ENCODE measurements around the gene MPND.

- TF ChIP-seq HDAC6 (IDR thresholded peaks at IDR 0.05; ENCODE audit: unreplicated experiment): no peak
- no peak for TF ChIP-seq RB1 (IDR thresholded peaks at IDR 0.05; ENCODE audit: borderline replicate concordance)
- TF ChIP-seq EGR1 (IDR thresholded peaks at IDR 0.05; ENCODE audit: borderline replicate concordance in 1 of 2, low read depth in 2 of 2, low read length in 2 of 2): no peak
- no peak for TF ChIP-seq CEBPB (IDR thresholded peaks at IDR 0.05; ENCODE audit: borderline replicate concordance in 1 of 2, low read depth in 2 of 2, low read length in 2 of 2)
- no peak for TF ChIP-seq CTCF (IDR thresholded peaks at IDR 0.05 in 2 of 3, conservative IDR thresholded peaks at IDR 0.05 in 1 of 3; ENCODE audit: control insufficient read depth in 2 of 3, extremely low read depth in 1 of 3, insufficient read depth in 1 of 3, low read depth in 3 of 3, low read length in 3 of 3)
- no peak for TF ChIP-seq SKIL (IDR thresholded peaks at IDR 0.05; ENCODE audit: low read depth, poor library complexity, severe bottlenecking)
- no peak for TF ChIP-seq PAX8 (IDR thresholded peaks at IDR 0.05)
- no peak for TF ChIP-seq REST (IDR thresholded peaks at IDR 0.05; ENCODE audit: low read depth, low read length)
- no peak for TF ChIP-seq MYB (IDR thresholded peaks at IDR 0.05; ENCODE audit: borderline replicate concordance, low read depth, low read length)
- TF ChIP-seq HDAC2 (IDR thresholded peaks at IDR 0.05): no peak
- no peak for TF ChIP-seq E2F4 (IDR thresholded peaks at IDR 0.05; ENCODE audit: low read depth, low read length)
Observed at GRCh38 chr19:4406626-4407025, 63.3 kb downstream of the MPND start.

All from GM12878 (cell line).